Measurements from ENCODE around the gene PTPRG. TPM values are rescaled to one million over a fixed set of nuclear protein-coding genes. Genes with fewer than 3 reads are reported as not detected.

The PTPRG gene
- total RNA-seq, 1 experiment from 2014 or later, result 69.3 TPM

- Histone ChIP-seq H3K4ac (ENCODE audit: low read depth, low read length) (no peak overlapping the region), H3K23me2 (ENCODE audit: insufficient read length, low read depth, low read length, poor library complexity, severe bottlenecking) (no peaks in the 10 kb centered on the region), H3T11ph (ENCODE audit: low read length) (no peak overlapping the region), H3K27ac (ENCODE audit: insufficient read length, low read depth, low read length) (no peak overlapping the region), H3K18ac (ENCODE audit: insufficient read length, low read depth, low read length) (no peak overlapping the region), H4K5ac (ENCODE audit: insufficient read length, low read depth, low read length) (no peak overlapping the region), H2BK15ac (ENCODE audit: low read depth, low read length) (no peak overlapping the region), H3K4me1 (ENCODE audit: insufficient read depth, low read length) (no peaks in the 10 kb centered on the region), H3K79me2 (ENCODE audit: insufficient read depth, low read length) (peaks cover 58% of the 10 kb centered on the region; the same call in 1 of the 2 replicates), H3K27me3 (ENCODE audit: insufficient read depth, low read length) (no peaks in the 10 kb centered on the region), H2BK12ac (ENCODE audit: insufficient read length, low read depth, low read length) (no peak overlapping the region), H3K14ac (ENCODE audit: insufficient read depth, low read length) (no peak overlapping the region), H3K79me1 (ENCODE audit: insufficient read depth, low read depth, low read length, poor library complexity, severe bottlenecking) (peaks cover 6% of the 10 kb centered on the region), H2BK5ac (ENCODE audit: insufficient read length, low read length) (no peak overlapping the region), H4K91ac (ENCODE audit: insufficient read length, low read depth, low read length) (no peak overlapping the region), H4K20me1 (ENCODE audit: control insufficient read depth, insufficient read depth, insufficient read length) (peaks cover 4% of the 10 kb centered on the region), H2AK5ac (ENCODE audit: insufficient read length, low read length) (no peak overlapping the region), H2AFZ (ENCODE audit: low read length) (no peak overlapping the region), H3K9me3 (ENCODE audit: control insufficient read depth, low read depth, low read length) (no peaks in the 10 kb centered on the region), H4K8ac (replicated peaks; ENCODE audit: insufficient read length, low read depth, low read length) (no peak overlapping the region), H3K56ac (ENCODE audit: insufficient read length, low read depth, low read length) (no peak overlapping the region), H3K23ac (ENCODE audit: insufficient read length, low read depth, low read length) (no peak overlapping the region), H2BK20ac (ENCODE audit: low read depth, low read length, poor library complexity, severe bottlenecking) (no peak overlapping the region), H2BK120ac (ENCODE audit: low read depth, low read length, poor library complexity, severe bottlenecking) (no peak overlapping the region), H3K4me2 (ENCODE audit: insufficient read depth, insufficient read length, low read length) (no peak overlapping the region), H3K9ac (ENCODE audit: extremely low read depth, insufficient read length, low read length) (no peak overlapping the region)
- Mint-ChIP-seq H3K27ac (peak overlapping the region in 1 of 3 experiments; percentile 91; a peak in 2 of 7 replicates), H3K4me3 (no peak overlapping the region), H3K4me1 (peaks cover 38 to 39% of the 10 kb centered on the region in 2 experiments), H3K9me3 (peaks cover 0 to 3% of the 10 kb centered on the region in 2 experiments; a peak in 1 of 5 replicates), H3K36me3 (ENCODE audit: insufficient read depth in 1 of 3, low read depth in 3 of 3) (peaks cover 20 to 33% (median 26%) of the 10 kb centered on the region in 3 experiments), H3K27me3 (ENCODE audit: low read depth) (no peaks in the 10 kb centered on the region)
- no peak for TF ChIP-seq CTCF (conservative IDR thresholded peaks at IDR 0.05)
- no peak for DNase-seq
- no CpG with 5 or more reads among the region's 6 CpGs for WGBS (ENCODE audit: extremely low coverage, insufficient read length, low lambda C conversion rate)
Observed at GRCh38 chr3:61608072-61608471, 46.7 kb downstream of the PTPRG start.
